ENCODE results near the gene IQGAP1.

The IQGAP1 gene

GRCh38 chr15:90539789-90540188, 151.7 kb downstream of the IQGAP1 start:
- Histone ChIP-seq H3K27me3 (no peaks in the 10 kb centered on the region), H3K4me1 (no peaks in the 10 kb centered on the region), H3K9me3 (no peaks in the 10 kb centered on the region), H3K4me3 (ENCODE audit: low read depth, low read length) (no peak overlapping the region), H3K36me3 (peaks cover 4% of the 10 kb centered on the region)
- DNase-seq: no peak
- TF ChIP-seq, protein P1, sequence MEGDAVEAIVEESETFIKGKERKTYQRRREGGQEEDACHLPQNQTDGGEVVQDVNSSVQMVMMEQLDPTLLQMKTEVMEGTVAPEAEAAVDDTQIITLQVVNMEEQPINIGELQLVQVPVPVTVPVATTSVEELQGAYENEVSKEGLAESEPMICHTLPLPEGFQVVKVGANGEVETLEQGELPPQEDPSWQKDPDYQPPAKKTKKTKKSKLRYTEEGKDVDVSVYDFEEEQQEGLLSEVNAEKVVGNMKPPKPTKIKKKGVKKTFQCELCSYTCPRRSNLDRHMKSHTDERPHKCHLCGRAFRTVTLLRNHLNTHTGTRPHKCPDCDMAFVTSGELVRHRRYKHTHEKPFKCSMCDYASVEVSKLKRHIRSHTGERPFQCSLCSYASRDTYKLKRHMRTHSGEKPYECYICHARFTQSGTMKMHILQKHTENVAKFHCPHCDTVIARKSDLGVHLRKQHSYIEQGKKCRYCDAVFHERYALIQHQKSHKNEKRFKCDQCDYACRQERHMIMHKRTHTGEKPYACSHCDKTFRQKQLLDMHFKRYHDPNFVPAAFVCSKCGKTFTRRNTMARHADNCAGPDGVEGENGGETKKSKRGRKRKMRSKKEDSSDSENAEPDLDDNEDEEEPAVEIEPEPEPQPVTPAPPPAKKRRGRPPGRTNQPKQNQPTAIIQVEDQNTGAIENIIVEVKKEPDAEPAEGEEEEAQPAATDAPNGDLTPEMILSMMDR (IDR thresholded peaks at IDR 0.05; ENCODE audit: low read depth, low read length): no peak

DNA sequence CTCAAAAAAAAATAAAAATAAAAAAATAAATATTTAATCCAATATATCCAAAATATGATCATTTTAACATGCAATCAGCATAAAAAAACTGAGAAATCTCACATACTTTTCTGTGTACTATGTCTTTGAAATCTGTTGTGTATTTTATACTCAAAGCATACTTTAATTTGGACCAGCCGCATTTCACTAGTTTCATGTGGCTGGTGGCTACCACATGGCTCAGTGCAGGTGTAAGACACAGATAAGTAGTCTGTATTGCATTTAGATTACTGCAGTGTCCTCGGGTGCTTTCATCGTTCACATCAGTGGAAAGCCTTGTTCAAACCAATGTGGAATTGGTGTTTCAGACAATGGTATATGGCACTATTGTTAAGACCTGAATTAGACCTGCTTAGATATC, 152.7 kb downstream of the IQGAP1 start:
- H3K4me1 ChIP-seq: no peaks in the 10 kb centered on the region
- no peaks in the 10 kb centered on the region for H3K9me3 ChIP-seq
- H3K36me3 ChIP-seq: peaks cover 4% of the 10 kb centered on the region
- no peak overlapping the region for H3K4me3 ChIP-seq (ENCODE audit: low read depth, low read length)
- TF ChIP-seq, protein P1 (IDR thresholded peaks at IDR 0.05; ENCODE audit: low read depth, low read length): no peak
- DNase-seq: no peak
- no peaks in the 10 kb centered on the region for H3K27me3 ChIP-seq

- H3K36me3 ChIP-seq: no peaks in the 10 kb centered on the region; the same call in 1 of the 2 replicates
- DNase-seq: no peak
- H3K9me3 ChIP-seq: no peaks in the 10 kb centered on the region
- H3K4me3 ChIP-seq (ENCODE audit: low read depth, low read length): no peak overlapping the region
- no peaks in the 10 kb centered on the region for H3K4me1 ChIP-seq
- TF ChIP-seq, protein P1 (IDR thresholded peaks at IDR 0.05; ENCODE audit: low read depth, low read length): no peak
- no peaks in the 10 kb centered on the region for H3K27me3 ChIP-seq
These were observed 157.1 kb downstream of the IQGAP1 start for GRCh38 chr15:90545095-90545494.

DNA sequence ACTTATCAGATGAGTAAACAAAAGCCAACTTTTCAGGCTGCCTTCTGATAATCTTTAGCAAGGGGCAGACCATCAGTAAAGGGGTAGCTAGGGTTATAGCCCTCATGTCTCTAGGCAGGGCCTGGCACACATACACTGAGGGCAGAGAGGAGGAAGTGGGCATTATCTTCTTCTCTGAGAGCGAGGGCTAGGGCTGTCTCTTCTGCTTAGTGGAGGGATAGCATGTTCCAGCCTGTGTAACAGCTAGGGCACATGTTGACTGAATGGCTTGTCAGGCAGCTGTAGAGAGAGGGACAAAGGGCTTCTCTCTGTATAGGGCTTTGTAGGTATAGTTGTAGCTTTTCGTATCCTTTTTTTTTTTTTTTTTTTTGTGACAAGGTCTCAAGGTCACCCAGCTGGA, 159.5 kb downstream of the IQGAP1 start:
- Histone ChIP-seq H3K9me3 (no peaks in the 10 kb centered on the region), H3K27me3 (no peaks in the 10 kb centered on the region), H3K36me3 (no peaks in the 10 kb centered on the region), H3K4me3 (ENCODE audit: low read depth, low read length) (no peak overlapping the region), H3K4me1 (no peaks in the 10 kb centered on the region)
- TF ChIP-seq, protein P1 (IDR thresholded peaks at IDR 0.05; ENCODE audit: low read depth, low read length): no peak
- DNase-seq: no peak

DNA sequence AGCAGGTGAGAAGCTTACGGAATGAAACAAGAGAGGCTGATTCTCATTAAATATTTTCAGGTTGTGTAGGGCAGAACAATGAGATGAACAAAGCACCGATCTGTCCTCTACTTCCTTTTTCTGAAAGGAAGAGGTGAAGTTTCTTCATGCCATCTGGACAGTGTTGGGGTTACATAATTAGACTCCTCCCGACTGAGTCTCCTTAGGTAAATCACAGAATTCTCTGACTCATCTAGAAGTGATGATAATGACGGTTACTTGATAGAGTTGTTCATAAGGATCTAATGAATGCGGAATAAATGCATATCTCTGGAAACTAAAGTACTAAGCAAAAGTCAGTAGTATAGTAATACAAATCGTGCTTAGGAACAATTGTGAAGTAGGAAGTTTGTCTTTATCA, 162.9 kb downstream of the IQGAP1 start:
- H3K36me3 ChIP-seq: no peaks in the 10 kb centered on the region
- no peak for DNase-seq
- H3K27me3 ChIP-seq: no peaks in the 10 kb centered on the region
- H3K4me1 ChIP-seq: no peaks in the 10 kb centered on the region
- H3K9me3 ChIP-seq: no peaks in the 10 kb centered on the region
- TF ChIP-seq, protein P1 (IDR thresholded peaks at IDR 0.05; ENCODE audit: low read depth, low read length): no peak
- no peak overlapping the region for H3K4me3 ChIP-seq (ENCODE audit: low read depth, low read length)
